Measurements from ENCODE around the gene GPC3.
"Not testable (repeated sequence)": the region's sequence is repeated elsewhere in the genome, so short reads cannot be mapped to it uniquely, and the experiment has no call there.

GPC3 gene

DNA sequence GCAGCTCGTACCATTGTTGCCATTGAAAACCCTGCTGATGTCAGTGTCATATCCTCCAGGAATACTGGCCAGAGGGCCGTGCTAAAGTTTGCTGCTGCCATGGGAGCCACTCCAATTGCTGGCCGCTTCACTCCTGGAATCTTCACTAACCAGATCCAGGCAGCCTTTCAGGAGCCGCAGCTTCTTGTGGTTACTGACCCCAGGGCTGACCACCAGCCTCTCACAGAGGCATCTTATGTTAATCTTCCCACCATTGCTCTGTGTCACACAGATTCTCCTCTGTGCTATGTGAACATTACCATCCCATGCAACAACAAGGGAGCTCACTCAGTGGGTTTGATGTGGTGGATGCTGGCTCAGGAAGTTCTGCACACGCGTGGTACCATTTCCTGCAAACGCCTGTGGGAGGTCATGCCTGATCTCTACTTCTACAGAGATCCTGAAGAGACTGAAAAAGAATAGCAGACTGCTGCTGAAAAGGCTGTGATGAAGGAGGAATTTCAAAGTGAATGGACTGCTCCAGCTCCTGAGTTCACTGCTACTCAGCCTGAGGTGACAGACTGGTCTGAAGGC, 222.3 kb downstream of the GPC3 start:
- not testable (repeated sequence) for DNase-seq (ENCODE audit: low read depth, low spot score)

DNA sequence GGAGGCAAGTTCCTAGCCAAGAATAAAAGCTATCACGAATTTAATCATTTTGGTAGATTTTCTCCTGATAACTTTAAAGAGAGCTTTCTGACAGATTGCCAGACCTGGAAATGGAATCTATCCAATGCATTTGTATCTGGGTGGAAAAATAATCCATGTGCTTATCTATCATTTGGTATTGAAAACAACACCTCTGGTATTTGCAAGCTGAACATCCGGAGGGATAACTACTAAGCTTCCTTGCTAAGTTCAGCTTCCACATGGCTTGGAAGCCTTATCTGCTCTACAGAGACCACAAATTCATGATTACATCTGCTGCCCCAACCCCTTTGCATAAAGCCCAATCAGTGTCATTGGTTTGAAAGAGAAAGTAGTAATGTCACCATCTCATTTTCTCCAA, 230.7 kb downstream of the GPC3 start:
- DNase-seq (ENCODE audit: low read depth, low spot score), result no peak

DNA sequence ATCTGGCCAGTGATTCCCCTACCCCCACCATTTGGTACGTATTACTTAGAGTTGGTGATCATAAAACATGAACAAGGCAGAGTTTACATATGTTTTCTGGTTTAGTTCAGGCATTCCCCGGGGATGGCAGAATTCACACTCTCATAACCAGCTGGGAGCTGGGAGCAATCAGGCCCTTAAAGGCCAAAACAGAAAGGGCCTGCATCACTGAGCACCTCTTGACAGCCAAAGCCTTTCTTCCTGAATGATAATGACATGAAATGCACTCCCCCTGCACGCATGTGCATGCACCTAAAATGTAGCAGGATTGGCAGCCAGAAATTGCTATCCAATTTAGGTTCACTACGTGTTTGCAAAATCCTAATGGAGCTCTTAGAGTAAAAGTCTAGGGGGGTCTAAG, 235.4 kb downstream of the GPC3 start:
- no peak for DNase-seq (ENCODE audit: low read depth, low spot score)

DNA sequence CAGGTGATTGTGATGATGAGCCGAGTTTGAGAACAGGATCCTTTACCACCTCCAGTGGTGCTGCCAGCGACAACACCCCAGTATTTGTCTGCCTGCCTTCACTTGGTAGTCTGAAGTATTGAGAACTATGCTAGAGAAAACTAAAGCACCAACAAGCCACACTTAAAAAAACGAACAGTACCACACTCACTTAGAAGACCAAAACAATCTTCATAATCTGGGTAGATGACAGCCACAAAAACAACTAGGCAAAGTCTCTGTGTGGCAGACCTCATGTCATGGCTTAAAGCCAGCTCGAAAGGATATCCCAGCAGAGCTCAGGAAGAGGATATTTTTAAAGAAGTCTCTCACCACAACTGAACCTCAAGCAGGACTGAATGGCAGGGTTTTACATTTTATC, 236.0 kb downstream of the GPC3 start:
- DNase-seq (ENCODE audit: low read depth, low spot score), result no peak

DNA sequence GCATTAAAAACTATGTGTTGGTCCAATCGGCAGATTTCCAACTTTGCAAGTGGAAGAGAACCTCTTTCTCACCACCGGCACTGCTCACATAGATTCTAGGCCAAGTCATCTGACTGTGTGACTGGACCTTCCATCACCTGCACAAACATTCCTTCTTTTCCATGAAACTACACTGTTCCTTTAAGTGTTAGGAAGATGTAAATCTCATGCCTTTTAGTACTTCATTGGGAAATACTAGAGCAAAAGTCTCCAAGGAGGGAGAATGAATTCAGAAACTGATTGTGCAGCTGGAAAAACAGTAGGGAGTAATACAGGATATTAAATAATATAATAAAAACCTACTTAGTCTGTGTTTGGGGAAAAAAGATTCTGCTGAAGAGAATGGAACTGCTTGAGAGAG, 238.2 kb downstream of the GPC3 start:
- DNase-seq (ENCODE audit: low read depth, low spot score), result no peak

DNA sequence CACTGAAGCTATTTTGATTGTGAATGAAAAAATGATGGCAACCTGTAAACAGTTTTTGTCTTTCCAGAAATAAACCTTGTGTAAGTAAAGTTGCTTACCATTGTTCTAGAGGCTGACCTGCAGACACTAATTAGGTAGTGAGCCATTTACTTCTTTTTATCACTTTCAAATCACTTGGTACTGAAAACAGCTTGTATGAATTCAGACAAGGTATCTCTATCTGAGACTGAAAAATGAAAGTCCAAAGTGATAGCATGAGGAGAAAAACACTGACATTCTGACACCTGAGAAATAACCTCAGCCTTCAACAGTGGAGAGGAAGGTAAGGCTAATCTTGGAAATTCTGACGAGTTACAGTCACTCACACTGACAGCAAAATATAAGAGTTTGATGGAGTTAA, 238.8 kb downstream of the GPC3 start:
- no peak for DNase-seq (ENCODE audit: low read depth, low spot score)

DNA sequence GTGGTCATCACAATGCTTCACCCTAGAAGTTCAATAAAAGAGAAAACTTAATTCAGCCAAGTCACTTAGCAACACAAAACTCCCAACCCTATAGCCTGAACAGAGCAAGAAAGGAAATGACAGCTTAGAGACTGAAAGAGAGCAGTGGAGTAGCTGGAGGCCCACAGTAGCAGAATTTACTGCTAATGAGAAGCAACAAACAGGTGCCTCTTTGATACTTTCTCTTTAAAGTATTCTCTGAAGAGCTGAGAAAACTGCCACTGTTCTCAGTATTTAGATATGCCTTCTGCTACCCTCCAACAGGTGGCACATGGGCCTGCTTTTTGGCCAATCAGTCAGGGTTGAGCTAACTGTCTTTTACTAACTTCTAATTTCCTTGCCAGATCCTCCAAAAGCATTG, 240.0 kb downstream of the GPC3 start:
- no peak for DNase-seq (ENCODE audit: low read depth, low spot score)

DNA sequence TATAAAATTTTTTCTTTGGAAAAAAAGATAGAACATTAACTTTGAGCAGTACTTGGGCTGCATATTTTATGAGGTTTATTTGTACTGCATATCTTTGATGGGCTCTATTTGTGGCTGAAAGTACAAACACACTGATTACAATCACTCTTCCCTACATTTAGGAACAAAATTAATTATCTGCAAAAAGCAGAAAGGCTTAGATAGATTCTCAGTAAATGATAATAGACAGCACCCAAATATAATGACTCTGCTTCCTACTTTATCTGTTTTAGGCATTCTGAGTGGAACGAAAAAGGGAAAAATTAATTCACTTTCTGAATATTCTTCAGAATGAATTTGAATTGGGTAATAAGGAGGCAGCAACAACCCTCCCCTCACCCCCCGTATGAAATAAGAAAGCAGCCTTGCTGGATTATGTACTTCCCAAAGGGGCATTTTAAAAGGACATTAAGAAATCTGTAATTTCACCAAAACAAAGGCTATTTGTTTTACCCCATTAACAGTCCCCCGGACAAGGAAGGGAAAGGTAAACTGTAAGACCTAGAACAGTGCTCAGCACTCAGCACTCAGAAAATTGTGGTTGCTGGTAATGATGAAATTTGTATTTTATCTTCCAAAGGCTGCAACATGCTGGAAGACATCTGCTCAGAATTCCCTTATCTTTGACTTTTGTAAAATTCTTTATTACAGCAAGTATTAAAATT, 242.6 kb downstream of the GPC3 start:
- no peak for DNase-seq (ENCODE audit: low read depth, low spot score)

DNA sequence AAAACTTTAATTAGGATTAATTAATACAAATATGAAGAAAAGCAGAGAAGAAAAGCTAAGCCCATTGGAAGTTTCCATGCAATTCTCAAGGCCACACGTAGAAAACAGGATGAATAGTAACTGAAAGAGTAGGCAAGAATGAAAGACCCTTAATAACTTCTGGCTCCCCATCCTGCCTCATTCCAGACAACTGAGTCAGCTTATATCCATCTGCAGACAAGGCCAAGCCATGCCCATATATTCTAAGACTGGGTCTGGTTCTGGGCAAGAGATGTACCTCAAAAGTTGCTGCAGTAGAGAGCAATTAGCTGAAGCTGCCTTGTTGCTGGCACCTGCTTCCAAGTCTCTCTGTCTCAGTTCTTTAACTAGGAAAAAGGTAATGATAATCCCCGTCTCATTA, 244.1 kb downstream of the GPC3 start:
- DNase-seq (ENCODE audit: low read depth, low spot score), result no peak

DNA sequence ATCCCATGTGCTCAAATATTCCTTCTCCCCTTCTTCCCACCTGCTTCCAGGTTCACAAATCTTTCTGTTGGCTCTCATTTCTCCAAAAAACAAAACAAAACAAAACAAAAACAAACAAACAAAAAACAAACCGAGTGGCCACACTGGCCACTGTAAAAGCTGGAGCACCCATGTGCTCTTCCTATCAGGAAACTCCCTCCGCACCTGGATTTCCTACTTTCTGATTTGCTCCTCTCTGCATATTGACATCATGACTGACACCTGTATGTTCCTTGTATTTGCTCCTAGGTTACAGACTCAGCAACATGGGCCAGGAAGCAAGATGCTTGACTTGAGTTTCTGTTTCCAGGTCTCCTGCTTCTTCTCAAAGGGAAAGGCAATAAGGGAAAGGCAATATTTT, 258.8 kb downstream of the GPC3 start:
- no peak for DNase-seq (ENCODE audit: low read depth, low spot score)

DNA sequence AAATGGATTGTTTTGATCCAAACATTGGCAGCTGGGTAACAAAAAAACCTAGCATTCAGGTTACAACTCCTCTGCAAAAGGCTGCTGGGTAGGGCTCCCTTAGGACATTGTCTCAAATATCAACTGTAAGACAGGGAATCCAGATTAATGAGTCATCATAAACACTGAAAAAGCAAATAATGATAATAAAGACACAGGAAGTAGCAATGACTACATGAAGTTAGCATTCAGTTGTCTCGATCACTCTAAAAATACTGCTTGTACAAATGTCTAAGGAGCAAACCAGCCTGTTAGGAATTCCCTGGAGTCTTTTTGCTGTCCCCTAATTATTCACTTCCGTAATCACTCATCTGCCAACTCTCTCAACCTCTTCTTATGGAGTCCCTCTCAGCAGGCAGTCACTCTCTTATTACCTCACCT, 259.2 kb downstream of the GPC3 start:
- peak; percentile 13 for DNase-seq (ENCODE audit: low read depth, low spot score)

DNA sequence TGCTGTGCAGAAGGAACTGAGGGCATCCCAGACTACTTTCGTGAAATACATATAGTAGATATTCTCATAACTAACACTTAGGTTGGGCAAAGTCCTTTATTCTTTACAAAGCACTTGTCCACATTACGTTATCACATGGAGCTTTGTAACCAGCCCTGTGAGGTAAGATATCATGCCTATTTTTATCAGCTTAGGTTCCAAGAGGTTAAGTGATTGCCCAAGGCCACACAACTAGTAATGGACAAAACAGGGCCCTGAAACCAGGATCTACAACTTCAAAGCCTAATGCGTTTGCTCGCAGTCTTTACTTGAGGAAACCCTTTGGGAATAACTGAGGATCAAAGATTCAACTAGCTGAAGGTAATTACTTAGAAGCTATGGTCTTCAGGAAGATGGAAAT, 261.5 kb downstream of the GPC3 start:
- no peak for DNase-seq (ENCODE audit: low read depth, low spot score)

DNA sequence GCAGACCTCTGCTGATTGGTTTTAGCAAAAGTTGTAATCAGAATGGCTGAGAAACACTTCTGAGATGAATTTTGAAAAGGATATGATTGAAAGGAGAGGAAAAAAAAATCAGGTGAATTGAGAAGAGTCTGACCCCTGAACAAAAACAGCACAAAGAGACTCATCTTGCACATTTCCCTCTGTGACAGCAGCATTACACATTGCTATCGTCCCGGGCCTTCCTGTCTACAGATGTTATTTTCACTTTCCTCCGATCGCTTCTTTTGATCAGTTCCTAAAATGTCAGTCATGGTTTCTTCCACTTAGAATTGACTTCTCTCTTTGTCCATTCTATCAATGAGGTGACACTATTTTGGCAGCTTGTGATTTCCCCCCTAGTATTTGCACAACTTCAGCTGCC, 262.6 kb downstream of the GPC3 start:
- DNase-seq (ENCODE audit: low read depth, low spot score), result no peak

DNA sequence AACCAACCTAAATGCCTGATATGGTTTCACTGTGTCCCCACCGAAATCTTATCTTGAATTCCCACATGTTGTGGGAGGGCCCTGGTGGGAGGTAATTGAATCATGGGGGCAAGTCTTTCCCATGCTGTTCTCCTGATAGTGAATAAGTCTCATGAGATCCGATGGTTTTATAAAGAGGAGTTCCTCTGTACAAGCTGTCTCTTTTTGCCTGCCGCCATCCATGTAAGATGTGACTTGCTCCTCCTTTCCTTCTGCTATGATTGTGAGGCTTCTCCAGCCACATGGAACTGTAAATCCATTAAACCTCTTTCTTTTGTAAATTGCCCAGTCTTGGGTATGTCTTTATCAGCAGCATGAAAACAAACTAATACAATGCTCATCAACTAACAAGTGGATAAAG, 265.1 kb downstream of the GPC3 start:
- DNase-seq (ENCODE audit: low read depth, low spot score), result not testable (repeated sequence)

DNA sequence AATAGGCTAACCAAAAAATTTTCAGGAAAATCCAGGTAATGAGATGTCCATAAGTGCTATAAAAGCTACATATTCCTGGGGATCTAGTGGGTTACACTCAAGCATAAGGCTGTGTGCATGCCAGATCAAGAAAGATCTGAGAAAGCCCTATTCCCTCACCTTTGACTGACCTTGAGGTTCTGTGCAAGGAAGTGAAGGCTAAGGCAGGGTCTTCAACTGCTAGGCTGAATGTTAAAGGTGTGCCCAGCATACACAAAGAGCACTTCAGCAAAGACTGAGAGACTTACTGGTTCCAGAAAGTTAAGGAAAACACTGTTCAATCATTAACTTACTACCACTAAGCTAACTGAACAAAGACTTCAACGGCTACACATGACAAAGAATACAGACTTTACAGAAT, 269.7 kb downstream of the GPC3 start:
- DNase-seq (ENCODE audit: low read depth, low spot score), result no peak

DNA sequence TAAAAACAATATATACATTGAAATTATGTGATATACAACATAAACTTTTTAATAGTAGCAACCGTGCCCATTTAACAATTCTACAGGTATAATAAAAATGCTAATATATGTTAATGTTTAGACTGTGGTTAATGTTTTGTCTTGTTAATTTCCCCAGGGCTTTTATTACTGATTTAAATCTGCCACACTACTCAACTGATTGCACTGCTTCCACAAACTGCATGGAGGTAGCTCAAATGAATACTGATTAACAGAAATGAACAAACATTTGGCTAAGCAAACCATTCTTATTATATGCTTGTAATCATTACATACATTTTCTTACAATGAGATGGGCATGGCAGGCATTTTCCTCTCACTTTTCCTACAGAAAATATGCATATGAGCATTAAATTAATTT, 275.9 kb downstream of the GPC3 start:
- DNase-seq (ENCODE audit: low read depth, low spot score), result no peak

DNA sequence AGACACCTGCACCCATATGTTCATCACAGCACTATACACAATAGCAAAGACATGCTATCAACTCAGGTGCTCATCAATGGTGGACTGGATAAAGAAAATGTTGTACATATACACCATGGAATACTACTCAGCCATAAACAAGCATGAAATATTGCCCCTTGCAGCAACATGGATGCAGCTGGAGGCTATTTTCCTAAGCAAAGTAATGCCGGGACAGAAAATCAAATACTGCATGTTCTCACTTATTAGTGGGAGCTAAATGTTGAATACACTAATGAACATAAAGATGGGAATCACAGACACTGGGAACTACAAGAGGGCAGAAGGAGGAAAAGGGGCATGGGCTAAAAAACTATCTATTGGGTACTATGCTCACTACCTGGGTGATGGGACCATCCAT, 278.5 kb downstream of the GPC3 start:
- DNase-seq (ENCODE audit: low read depth, low spot score), result no peak

DNA sequence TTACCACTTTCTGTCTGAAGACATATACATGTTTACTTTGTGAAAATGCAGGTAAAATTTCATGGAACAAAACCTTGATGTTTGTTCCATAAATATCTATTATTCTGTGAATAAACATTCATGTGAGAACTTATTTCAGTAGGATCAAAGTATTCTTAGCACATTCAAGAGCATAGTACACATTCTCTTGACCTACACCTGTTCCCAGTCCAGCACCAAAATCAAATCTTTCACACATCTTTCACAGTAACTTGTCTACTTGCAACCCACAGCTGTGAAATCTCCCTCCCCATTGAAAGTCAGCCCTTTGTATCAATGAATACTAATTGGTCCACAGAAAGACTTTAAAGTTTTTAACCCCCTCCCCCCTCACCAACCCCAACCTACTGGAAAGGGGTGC, 283.2 kb downstream of the GPC3 start:
- no peak for DNase-seq (ENCODE audit: low read depth, low spot score)

DNA sequence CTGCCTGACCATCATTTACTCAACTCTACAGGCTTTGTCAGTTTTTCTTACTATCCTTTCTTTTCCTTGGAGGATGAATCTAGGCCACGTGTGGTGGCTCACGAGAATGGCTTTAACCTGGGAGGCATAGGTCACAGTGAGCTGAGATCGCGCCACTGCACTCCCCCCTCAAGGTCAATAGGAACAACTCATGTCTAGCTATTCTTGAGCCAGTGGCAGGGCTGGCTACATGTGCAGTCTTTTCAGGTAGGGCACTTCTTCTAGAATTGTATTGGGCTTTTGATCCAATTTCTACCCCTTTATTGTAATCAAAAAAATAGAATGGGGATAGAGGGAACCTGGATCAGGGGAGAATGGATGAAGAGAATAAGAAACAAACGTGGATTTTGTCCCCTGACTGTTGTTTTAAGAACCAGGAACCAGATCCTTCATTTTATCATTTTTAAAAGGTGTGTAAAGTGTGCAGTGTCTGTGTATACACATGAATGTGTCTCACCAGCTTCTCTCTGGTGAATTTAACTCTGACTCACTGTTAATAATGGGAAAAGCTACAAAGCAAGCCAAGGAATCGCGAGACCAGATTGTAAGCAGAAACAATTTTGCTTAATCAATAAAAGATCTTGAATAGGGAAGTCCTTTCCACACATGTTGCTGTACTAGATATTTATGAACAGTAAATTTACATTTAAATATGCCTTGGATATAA, 286.2 kb downstream of the GPC3 start:
- DNase-seq (ENCODE audit: low read depth, low spot score), result no peak

DNA sequence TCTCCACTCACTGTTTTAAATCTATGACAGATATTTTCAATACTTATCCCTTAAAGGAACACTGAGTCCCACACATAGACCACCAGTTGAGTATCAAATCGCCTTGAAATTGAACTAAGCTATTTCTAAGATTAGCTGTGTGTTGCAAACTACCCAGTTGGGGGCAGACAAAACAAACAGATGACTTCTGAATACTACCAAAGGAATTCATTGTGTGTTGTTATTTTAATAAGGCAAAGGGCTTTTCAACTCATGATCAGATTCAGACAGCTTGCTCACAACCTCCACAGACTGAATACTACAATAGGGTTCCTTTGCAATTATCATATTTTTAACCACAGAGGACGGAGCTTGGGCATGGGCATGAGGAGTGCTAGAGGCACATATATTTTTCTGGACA, 287.1 kb downstream of the GPC3 start:
- DNase-seq (ENCODE audit: low read depth, low spot score), result peak; percentile 5

DNA sequence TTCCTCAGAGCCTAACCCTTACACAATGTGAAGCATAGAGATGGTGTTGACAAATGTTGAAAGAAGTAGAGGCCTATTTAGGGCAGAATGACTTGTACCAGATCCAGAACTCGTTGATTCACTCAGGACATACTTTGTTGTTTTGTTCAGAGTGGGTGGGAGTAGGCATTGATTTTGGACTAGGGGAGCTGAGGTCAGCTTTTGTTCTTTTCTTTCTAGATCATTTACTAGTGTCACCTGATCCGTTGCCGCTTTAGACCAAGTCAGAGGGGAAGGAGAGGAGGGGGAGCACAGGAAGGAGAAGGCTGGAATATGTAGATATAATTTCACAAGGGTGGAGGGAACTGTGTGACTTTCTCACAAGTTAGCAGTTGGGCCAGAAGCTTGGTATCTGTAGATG, 287.7 kb downstream of the GPC3 start:
- no peak for DNase-seq (ENCODE audit: low read depth, low spot score)

DNA sequence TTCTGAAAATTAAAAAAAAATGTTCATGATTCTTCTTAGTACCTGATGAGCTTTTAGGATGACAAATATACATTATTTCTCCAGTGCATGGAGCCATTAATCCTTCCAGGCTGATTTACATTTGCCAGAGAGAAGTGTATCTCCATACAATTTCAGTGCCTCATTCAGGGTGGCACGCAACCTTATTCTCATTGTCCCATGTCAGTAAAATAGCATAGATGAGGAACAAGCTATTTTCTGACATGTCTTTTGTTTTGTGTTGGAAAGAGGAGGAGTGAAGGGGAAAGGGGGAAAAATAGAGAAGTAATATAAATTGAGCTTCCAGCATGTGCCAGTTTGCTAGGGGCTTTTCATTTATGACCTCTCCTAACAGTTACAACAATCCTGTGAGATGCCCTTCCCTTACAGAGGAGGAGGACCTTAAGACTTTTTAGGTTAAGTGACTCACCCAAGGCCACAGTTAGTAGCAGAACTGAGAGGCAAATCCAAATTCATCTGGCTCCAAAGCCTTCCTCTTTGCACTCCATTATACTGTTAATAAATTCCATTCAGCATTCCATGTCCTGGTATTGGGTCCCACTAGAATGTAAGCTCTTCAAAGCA, 295.3 kb downstream of the GPC3 start:
- DNase-seq (ENCODE audit: low read depth, low spot score), result no peak

DNA sequence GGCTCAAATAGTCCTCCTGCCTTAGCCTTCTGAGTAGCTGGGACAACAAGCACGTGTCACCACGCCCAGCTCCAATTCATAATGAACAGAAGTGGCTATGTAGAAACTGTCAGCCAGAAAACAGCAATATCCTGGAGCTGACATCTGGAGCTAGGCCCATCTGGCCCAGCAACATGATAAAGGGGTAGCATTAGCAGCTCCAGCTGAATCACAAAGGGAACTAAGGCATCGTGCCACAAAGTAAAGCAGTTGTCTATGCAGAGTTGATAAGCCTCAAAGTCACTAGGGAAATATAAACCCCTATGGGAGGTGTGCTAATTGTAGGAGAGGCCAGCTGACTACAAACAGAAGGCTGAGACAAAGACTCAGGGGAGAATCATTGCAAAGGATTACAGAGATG, 299.6 kb downstream of the GPC3 start:
- DNase-seq (ENCODE audit: low read depth, low spot score), result no peak
